Activated CD4-positive, alpha-beta T cell treated with anti-CD3 and anti-CD28 coated beads, Interleukin-2, amount 50 U/mL, for 16 hours (primary cell): Measurements from ENCODE around the gene ZNF329.
"Not testable (repeated sequence)": the region's sequence is repeated elsewhere in the genome, so short reads cannot be mapped to it uniquely, and the experiment has no call there.

Experiments used
- DNase-seq: peaks from one replicate; pipeline ENCODE4 v3.0.0-alpha.2; 2020

ZNF329 gene

GRCh38 chr19:58150328-58150921 lies at the start of gene ZNF329:
Gene ZNF329 (minus strand): TSS chr19:58150789. CDS start chr19:58129503, 21,286 bp downstream.
- peak; percentile 86 for DNase-seq

GRCh38 chr19:58196901-58197616 lies 46.5 kb upstream of the ZNF329 start:
- DNase-seq = no peak

GRCh38 chr19:58183817-58184215 lies 33.2 kb upstream of the ZNF329 start:
- DNase-seq = no peak

GRCh38 chr19:58182989-58183816 lies 32.6 kb upstream of the ZNF329 start, which contains the start of gene ZNF274:
Gene ZNF274 (plus strand): TSS chr19:58183061. CDS start chr19:58183966, 905 bp downstream.
- peak; percentile 93 for DNase-seq

GRCh38 chr19:58182577-58182988 lies 32.0 kb upstream of the ZNF329 start:
- peak; percentile 82 for DNase-seq

GRCh38 chr19:58181902-58182576 lies 31.4 kb upstream of the ZNF329 start:
- peak; percentile 54 for DNase-seq

GRCh38 chr19:58170860-58171259 lies 20.3 kb upstream of the ZNF329 start:
- no peak for DNase-seq

- DNase-seq = no peak
These were observed 16.2 kb upstream of the ZNF329 start for GRCh38 chr19:58166708-58167280.

- no peak for DNase-seq
These were observed 15.7 kb upstream of the ZNF329 start for GRCh38 chr19:58166268-58166667.

- DNase-seq = no peak
These were observed 6.6 kb upstream of the ZNF329 start for GRCh38 chr19:58157045-58157728.

- peak; percentile 92 for DNase-seq
These were observed 4.4 kb upstream of the ZNF329 start for GRCh38 chr19:58154679-58155648.

GRCh38 chr19:58154287-58154678 lies 3.7 kb upstream of the ZNF329 start:
- DNase-seq = no peak

- no peak for DNase-seq
These were observed 2.8 kb upstream of the ZNF329 start for GRCh38 chr19:58153386-58153785.

GRCh38 chr19:58147475-58147874 lies 3.1 kb downstream of the ZNF329 start:
- not testable (repeated sequence) for DNase-seq

- DNase-seq = no peak
These were observed 4.7 kb downstream of the ZNF329 start for GRCh38 chr19:58145849-58146248.

- no peak for DNase-seq
These were observed 16.3 kb downstream of the ZNF329 start for GRCh38 chr19:58134244-58134643.

- no peak for DNase-seq
These were observed 21.3 kb downstream of the ZNF329 start for GRCh38 chr19:58129284-58129683.

GRCh38 chr19:58128041-58128685 lies 22.4 kb downstream of the ZNF329 start:
- DNase-seq = no peak

GRCh38 chr19:58123354-58123753 lies 27.2 kb downstream of the ZNF329 start:
- DNase-seq = no peak
